Measurements from ENCODE around the gene FAM20C.

- no peak for TF ChIP-seq CTCF (conservative IDR thresholded peaks at IDR 0.05; ENCODE audit: low read depth, low read length)
- no peak for TF ChIP-seq EZH2 (IDR thresholded peaks at IDR 0.05; ENCODE audit: borderline replicate concordance, low read depth, low read length, poor library complexity, severe bottlenecking)
Observed at GRCh38 chr7:281637-282036, 89.3 kb downstream of the FAM20C start.

Measured in A673 (cell line).